HG03378 (cell line): Measurements from ENCODE around the gene APEX2.
"Not testable (repeated sequence)": the region's sequence is repeated elsewhere in the genome, so short reads cannot be mapped to it uniquely, and the experiment has no call there.

ENCODE experiments used
- ATAC-seq: cut with Tn5 transposase; IDR thresholded peaks from one replicate; pipeline ENCODE4 v1.9.1; 2021; ENCODE audit warnings: mild to moderate bottlenecking, moderate library complexity; ENCODE audit not compliant: unreplicated experiment

APEX2 gene

DNA sequence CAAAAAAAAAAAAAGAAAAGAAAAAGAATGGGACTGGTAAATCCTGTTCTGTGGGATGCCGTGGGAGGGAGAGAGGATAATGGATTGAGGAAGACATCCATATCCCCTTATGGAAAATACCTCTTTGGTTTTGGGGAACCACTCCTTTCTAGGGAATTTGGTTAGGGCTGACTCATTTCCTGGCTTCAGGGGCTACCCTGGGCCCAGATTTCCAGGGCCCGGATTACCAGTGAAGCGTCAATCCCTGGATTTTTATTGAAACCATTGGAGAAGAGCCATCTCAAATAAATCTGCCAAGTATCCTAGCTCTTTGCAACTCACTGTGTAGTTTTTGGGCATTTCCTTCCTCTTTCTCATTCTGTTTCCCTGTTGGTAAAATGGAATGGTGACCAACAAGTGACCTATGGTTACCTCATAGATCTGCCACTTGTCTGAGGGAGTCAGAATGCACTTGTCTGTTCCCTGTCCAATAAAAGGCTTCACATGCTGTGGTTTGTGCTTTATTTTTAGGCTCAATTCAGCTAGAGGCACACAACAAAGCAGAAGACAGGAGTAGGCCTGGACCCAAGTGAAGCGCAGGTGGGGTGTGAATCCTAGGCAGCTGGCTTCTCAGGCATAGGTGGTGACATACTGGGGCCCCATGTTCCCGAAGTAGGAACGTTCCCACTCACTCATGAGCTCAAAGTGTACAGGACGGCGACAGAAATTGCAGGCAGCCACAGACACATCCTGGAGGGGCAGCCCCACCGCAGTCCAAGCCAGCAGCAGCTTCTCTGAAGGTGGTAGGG, 8.6 kb downstream of the APEX2 start:
- no peak for ATAC-seq

DNA sequence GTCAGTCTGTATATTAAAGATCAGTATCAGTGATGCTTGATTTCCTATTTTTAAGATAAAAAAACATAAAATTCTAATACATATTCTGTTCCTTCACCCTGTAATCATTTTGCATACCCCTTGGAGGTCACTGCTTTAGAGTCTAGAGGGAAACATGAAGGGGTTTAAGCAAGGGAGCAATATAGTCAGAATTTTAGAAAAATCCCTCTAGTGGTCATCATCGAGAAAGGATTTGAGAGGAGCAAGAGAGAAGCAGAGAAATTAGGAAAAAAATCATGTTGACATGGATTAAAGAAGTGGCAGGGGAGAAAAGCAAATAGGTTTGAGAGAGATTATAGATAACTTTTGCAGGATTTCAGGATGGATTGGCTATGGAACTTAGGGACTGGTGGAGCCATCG, 11.1 kb downstream of the APEX2 start:
- no peak for ATAC-seq

DNA sequence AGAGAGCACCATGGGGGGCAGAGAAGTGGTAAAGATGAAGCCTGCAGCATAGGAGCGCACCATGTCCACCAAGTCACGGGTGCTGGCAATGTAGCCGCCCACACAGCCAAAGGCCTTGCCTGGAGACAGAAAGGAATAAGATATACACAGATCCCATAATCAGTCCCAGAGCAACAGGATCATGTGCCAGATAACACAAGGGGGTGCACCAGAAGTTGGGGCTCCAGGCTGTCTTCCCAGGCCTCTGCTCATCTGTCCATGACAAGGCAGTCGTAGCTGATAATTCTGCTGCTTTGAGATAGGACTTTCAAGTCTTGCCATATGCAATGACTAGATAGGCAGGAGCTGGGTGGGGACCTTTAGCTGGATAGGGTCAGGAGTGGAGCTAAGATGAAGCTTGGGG, 14.7 kb downstream of the APEX2 start:
- ATAC-seq, result no peak

DNA sequence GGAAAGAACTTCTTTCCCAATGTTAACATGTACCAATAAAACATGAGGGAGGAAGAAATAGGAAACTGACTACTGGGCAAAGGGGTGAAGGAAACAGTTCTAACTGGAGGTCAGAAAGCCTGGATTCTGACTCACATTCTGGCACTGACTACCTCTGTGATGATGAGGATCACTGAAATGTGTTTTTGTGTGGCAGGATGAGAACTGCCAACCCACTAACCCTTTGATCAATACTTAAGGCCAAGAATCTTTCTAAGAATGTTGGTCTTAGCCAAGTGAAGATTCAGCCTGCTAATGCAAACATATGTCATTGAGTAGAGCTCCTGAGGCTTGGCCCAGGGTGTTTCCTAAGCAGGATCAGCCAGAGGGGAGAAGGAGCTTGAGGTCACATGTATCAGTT, 26.0 kb downstream of the APEX2 start:
- no peak for ATAC-seq

DNA sequence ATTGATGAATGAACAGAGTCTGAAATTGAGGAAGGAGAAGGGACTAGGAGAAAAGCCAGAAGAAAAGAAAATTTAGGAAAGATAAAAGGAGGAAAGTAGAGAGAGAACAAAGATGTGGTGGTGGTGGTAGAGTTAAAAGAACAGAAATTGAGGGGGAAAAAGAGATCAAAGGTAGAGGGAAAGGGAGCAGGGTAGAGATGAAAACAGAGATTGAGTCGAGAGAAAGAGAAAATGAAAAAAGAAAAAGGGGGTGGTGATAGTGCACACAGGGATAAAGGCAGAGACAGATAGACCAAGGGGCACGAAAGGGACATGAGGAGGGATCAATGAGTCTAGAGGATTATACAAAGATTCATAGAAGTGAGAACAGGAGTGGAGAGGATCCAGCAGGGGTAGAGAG, 26.7 kb downstream of the APEX2 start:
- no peak for ATAC-seq

DNA sequence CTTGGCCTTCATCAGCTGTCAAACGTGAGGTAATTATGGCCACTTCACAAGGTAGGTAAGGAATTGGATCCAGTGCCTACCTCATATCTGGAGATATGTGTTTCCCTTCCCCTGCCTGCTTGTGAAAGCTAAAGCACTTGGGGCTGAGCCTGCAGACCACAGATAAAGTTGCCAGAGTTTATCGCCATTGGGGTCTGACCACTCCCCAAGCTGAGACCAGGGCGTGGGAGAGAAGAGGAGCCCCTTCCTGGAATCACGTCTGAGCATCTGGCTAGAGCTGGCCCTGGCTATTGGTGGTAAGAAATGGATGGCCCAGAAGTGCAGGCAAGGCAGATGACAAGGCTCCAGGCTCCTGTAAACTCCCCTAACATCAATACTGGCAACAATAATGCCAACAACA, 27.9 kb downstream of the APEX2 start:
- ATAC-seq, result no peak

DNA sequence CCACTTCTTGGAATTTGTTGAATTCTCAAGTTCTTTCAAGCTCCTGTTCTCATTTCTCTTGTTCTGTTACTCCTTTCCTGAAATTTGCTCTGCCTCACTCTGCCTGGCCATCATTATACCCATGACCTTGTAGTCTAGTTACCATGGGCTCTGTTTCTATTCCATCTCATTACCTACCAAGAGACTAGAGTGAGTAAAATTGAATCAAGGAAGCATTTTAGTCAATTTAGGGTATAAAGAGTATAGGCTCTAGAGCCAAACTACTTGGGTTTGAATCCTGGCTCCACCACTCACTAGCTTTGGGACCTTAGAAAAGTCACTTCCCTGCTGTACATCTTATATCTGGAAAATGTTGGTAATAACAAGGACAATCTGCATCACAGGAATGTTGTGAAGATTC, 28.4 kb downstream of the APEX2 start:
- no peak for ATAC-seq

DNA sequence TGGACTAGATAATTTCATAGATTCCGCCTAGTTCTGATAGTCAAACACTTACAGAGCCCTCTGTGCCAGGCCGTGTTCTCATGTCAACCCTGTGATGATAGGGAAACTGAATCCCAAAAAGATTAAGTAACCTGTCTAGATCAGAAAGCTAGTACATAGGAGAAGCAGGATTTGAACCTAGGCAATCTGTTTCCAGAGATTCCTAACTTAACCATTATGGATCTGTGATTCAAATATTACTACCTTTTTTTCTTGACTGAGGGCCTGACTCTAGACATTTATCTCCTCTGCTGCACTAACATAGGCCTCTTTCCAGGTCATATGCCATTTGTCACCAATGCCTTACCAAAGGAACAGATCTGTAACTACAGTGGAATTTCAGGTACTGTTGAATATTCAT, 29.1 kb downstream of the APEX2 start:
- no peak for ATAC-seq

DNA sequence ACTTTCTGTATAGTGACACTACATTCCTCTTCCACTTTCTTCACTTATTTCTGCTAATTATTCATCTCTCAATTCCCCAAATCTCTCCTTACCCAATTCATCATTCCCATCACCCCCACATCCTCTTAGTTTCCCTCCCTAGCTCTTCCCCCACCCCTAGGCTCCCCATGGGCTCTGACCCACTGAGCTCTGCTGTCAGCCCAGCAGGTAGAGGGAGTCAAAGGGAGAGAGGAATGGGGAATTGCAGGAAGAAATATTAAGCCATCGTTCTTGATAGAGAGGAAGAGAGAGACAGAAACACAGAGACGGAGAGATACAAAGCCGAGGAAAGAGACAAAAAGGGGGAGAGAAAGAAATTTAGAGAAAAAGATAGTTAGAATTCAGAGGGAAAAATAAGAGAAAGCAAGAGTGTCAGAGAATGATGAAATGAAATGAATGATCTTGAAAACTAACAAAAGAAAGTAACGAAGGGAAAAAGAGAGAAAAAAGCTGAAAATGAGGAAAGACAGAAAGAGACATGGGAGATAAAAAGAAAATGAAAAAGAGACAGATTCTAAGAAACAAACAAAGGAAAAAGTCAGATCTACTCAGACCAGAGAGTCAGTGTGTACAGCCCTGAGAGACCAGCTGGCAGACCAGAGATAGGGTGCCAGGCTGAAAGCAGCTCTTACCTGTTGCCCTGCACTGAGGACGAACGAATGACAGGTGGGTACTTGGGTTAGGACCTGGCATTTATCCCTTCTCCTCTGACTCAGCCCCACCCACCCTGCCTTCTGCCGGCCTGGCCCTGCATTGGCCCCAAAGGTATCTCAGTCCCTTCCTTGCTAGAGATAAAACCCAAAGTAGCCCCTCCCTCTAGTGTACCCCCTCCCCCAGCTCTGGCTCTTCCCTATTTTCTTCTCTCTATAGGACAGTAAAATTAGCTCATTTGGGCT, 30.4 kb downstream of the APEX2 start, which contains the start of gene ALAS2:
Gene ALAS2, minus strand, starts transcription at position 707 of the 935 bp plus-strand sequence. CDS start 4,977 bp downstream, outside the sequence.
- no peak for ATAC-seq

DNA sequence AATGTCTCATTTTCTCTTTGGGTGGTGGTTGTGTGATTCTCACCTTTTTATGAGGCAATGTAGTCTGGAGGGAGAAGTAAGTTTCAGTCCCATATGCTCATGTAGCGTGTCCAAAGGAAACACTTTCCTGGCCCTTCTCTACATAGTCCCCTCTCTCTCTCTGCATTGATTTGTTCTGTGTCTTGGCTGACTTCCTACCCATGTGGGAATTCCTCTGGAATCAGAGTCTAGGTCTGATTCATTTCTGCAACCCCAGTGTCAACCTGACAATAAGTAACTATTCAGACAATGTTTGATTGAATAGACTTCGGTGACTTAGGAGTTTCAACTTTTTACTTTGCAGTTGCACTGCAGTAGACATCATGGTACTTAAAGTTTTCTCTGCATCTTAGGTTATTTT, 33.3 kb downstream of the APEX2 start:
- no peak for ATAC-seq

DNA sequence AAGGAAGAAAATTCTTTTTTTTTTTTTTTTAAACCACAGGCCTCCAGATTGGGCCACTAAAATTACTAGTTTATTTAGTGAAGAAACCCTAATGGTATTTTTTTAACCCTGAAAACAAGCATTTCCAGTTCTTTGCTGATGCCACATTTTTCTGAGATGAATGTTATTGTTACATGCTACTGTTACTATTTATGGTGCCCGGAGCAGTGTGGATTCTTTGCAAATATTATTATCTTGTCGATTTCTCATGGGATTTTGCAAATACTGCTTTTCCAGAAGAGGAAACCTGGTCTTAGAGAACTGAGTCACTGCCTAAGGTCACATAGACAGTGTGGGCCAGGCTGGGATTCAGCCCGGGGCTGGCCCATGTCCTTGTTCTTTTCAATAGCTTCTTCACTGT, 39.3 kb downstream of the APEX2 start:
- ATAC-seq, result no peak

DNA sequence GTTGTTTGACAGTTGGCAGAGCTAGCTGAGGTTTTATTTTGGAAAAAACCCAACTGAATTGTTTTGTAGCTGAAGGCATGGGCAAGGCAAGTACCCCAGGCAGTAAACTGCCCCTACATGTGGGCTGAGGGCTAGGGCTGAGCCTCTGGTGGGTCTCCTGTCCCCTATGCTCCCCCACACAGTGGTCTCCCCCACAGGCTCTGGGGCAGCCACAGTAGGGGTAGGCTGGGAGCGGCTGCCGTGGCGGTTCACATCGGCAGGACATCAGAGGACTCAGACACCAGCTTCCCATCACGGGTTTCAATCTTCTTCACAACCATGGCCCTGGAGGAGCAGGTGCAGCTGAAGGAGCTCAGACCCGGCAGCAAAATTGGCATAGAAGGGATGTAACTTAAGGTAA, 41.4 kb downstream of the APEX2 start:
- no peak for ATAC-seq

DNA sequence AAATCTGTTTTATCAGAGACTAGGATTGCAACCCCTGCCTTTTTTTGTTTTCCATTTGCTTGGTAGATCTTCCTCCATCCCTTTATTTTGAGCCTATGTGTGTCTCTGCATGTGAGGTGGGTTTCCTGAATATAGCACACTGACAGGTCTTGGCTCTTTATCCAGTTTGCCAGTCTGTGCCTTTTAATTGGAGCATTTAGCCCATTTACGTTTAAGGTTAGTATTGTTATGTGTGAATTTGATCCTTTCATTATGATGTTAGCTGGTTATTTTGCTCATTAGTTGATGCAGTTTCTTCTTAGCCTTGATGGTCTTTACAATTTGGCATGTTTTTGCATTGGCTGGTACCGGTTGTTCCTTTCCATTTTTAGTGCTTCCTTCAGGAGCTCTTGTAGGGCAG, 50.4 kb downstream of the APEX2 start:
- ATAC-seq, result not testable (repeated sequence)

DNA sequence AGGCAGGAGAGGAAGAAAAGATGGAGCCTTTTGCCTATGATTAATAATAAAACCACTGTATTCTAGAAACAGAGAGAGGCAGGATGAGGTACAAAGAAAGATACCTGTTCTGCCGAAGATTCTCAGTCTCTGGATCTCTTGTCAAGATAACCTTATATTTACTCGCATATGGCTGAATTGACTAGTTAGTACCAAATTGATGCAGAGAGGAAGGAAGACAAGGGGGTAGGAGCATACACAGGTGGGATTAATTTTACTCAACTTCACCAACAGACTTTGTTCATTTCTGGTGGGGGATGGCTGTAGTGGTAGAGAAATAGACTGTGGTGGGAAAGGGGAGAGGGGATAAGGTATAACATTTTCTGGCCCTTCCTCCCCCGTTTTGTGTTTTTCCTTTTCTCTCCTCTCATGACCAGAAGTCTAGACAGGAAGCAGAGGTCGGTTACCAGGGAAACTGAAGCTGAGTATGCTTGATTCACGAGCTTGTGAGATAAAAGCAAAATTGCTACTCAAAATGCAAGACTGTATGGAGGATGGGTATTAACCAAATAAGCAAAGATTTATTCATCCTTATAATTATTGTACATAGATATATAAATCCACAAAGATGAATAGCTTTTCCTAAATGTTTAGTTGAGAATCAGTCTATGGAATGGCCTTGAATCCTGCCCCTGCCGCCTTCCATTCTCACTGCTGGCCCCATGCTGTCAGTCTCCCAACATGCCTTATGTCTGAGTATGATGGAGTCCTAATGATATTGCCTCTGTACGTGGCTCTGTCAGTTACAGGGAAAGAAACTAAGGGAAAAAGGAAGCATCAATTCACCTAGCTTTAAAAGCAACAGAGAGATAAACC, 56.9 kb downstream of the APEX2 start:
- no peak for ATAC-seq

DNA sequence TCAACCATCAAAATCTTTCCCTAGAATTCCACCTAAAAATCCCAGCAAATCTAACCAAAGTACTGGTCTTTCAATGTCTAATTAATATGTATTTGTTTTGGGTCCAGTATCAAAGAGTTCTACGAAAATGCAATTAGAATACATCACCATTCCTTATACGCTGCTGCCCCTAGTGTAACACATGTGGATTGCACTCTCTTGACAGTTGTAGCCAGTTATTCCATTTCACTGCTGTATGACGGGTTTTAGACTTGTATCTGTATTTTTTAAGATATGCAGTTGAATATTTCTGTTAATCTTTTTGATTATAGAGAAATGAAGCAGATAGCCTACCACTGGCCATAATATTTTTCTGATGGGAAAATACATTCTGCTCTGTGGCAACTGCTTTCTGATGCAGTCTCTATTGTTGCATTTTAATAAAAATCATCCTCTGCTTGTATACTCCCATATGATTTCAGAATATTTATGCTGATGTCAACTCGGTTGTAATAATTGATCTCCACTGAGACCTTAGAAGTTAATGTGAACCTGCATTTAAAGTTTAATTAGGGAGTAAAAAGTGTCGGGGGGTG, 57.6 kb downstream of the APEX2 start:
- peak; percentile 76 for ATAC-seq
